T-helper 2 cell treated with Interferon-gamma antibody and Interleukin-4, amounts not matched to agents 100 ng/mL and 5 ng/mL, for 36 hours (primary cell): ENCODE measurements around the gene ZC3H13. TPM values are rescaled to one million over a fixed set of nuclear protein-coding genes. Genes with fewer than 3 reads are reported as not detected.
"Not testable (repeated sequence)": the region's sequence is repeated elsewhere in the genome, so short reads cannot be mapped to it uniquely, and the experiment has no call there.

Experiments
- intact Hi-C: fragments of 100-400 bp; cut with micrococcal nuclease; formaldehyde crosslinking; loops from one replicate; pipeline ENCODE4 v1.15.1; 2023
- total RNA-seq: library from RNA; stranded (reverse); gene quantifications from 2 replicates; pipeline ENCODE4 v1.2.3, GENCODE V29; 2022

The ZC3H13 gene
- total RNA-seq, 1 donor from 2014 or later: 42.3 TPM

- intact Hi-C loops: no loop called here
These were observed 36.3 kb downstream of the ZC3H13 start for GRCh38 chr13:46016216-46016615.

- intact Hi-C loops: no loop called here
These were observed 37.2 kb downstream of the ZC3H13 start for GRCh38 chr13:46015366-46015765.

GRCh38 chr13:46012404-46012803 lies 40.1 kb downstream of the ZC3H13 start:
- intact Hi-C loops: no loop called here

GRCh38 chr13:46010148-46010547 lies 42.4 kb downstream of the ZC3H13 start:
- intact Hi-C loops: no loop called here

- intact Hi-C loops: no loop called here
These were observed 43.9 kb downstream of the ZC3H13 start for GRCh38 chr13:46008631-46009030.

- intact Hi-C loops: no loop called here
These were observed 45.7 kb downstream of the ZC3H13 start for GRCh38 chr13:46006688-46007452.

- intact Hi-C loops: no loop called here
These were observed 48.1 kb downstream of the ZC3H13 start for GRCh38 chr13:46004491-46004890.

GRCh38 chr13:45996631-45997030 lies 55.9 kb downstream of the ZC3H13 start:
- intact Hi-C loops: no loop called here

GRCh38 chr13:45995245-45995644 lies 57.3 kb downstream of the ZC3H13 start:
- intact Hi-C loops: no loop called here

- intact Hi-C loops: no loop called here
These were observed 57.8 kb downstream of the ZC3H13 start for GRCh38 chr13:45994752-45995151.

GRCh38 chr13:45989607-45990006 lies 62.9 kb downstream of the ZC3H13 start:
- intact Hi-C loops: no loop called here

- intact Hi-C loops: not testable (repeated sequence)
These were observed 71.4 kb downstream of the ZC3H13 start for GRCh38 chr13:45981127-45981526.

GRCh38 chr13:45975337-45975736 lies 77.2 kb downstream of the ZC3H13 start:
- intact Hi-C loops: no loop called here

- intact Hi-C loops: no loop called here
These were observed 78.0 kb downstream of the ZC3H13 start for GRCh38 chr13:45974500-45974899.

- intact Hi-C loops: no loop called here
These were observed 85.0 kb downstream of the ZC3H13 start for GRCh38 chr13:45967589-45967988.

GRCh38 chr13:45966715-45967114 lies 85.8 kb downstream of the ZC3H13 start:
- intact Hi-C loops: no loop called here

- intact Hi-C loops: no loop called here
These were observed 91.1 kb downstream of the ZC3H13 start for GRCh38 chr13:45961468-45961867.

GRCh38 chr13:45954836-45955800 lies 97.4 kb downstream of the ZC3H13 start:
- intact Hi-C loops: no loop called here

- intact Hi-C loops: no loop called here
These were observed 99.5 kb downstream of the ZC3H13 start for GRCh38 chr13:45953082-45953481.

GRCh38 chr13:45951724-45952123 lies 100.8 kb downstream of the ZC3H13 start:
- intact Hi-C loops: no loop called here

GRCh38 chr13:45951166-45951565 lies 101.4 kb downstream of the ZC3H13 start:
- intact Hi-C loops: no loop called here

GRCh38 chr13:45950386-45951000 lies 102.1 kb downstream of the ZC3H13 start:
- intact Hi-C loops: no loop called here
